Midbrain (tissue), 1 donor: ENCODE data around the gene PAM.

Experiments
- DNase-seq: peaks from one replicate; lab custom pipeline; 2025; lab: John Stamatoyannopoulos, UW

The PAM gene

GRCh38 chr5:102815084-102815483, 60.0 kb downstream of the PAM start:
- no peak for DNase-seq

- DNase-seq: no peak
Measured at GRCh38 chr5:102815540-102816332, 60.6 kb downstream of the PAM start.

- no peak for DNase-seq
Measured at GRCh38 chr5:102818345-102818744, 63.2 kb downstream of the PAM start.

DNA sequence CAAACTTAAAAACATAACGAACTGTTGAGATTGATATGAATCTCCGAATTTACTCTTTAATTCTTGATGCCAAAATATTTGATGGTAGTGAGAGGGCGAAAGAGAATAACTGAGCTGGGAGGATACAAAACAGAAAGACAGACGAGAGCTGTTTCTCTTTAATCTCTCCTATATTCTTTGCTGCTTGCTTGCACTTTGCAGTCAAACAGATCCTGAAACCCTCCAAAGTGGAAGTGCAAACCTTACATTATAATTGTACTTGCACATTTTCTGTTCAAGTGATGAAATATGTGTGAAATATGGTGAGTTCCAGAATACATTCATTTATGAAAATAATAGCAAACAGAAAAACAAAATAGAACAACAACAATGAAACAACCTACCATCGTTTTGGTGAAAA, 63.8 kb downstream of the PAM start:
- no peak for DNase-seq

GRCh38 chr5:102819634-102820033, 64.5 kb downstream of the PAM start:
- no peak for DNase-seq

- DNase-seq: no peak
Measured at GRCh38 chr5:102823441-102823874, 68.4 kb downstream of the PAM start.

- DNase-seq: no peak
Measured at GRCh38 chr5:102826629-102827028, 71.5 kb downstream of the PAM start.

DNA sequence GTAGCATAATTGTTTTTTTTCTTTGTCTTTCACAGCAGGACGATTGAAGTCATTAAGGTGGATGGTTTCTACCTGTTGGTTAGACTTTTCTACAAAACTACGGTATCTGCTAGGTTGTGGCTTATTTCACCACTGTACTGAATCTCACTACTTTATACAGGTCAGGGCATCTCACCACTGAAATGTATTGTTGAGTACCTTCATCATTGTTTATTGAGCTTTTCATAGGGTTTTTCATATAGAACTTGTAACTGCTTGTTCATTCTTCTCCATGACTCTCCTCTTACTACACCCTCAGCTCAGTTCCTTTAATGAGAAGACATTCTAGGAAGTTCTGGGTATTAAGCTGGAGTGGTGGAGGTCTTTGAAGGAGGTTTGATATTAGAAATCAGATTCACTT, 75.1 kb downstream of the PAM start:
- DNase-seq: no peak

GRCh38 chr5:102832445-102832844, 77.3 kb downstream of the PAM start:
- no peak for DNase-seq

GRCh38 chr5:102833146-102833545, 78.0 kb downstream of the PAM start:
- no peak for DNase-seq

GRCh38 chr5:102834438-102834964, 79.4 kb downstream of the PAM start:
- DNase-seq: no peak

- no peak for DNase-seq
Measured at GRCh38 chr5:102835717-102836116, 80.6 kb downstream of the PAM start.

DNA sequence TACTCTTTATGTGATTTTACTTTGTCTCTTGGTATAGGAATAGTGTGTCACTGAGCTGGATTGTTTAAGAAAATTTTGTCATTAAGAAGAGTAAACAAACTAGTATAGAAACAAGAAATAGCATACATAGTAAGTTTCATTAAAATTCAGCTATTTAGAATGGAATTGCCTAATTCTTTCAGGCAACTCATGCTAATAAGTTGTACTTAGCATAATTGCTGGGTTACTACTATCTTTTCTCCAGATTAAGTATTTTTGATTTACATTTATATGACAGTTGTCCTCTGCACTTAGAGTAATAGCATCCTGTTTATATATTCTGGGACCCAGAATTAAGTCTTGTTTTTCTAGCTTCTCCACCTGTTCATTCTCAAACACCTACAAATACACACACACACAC, 85.9 kb downstream of the PAM start:
- DNase-seq: no peak

DNA sequence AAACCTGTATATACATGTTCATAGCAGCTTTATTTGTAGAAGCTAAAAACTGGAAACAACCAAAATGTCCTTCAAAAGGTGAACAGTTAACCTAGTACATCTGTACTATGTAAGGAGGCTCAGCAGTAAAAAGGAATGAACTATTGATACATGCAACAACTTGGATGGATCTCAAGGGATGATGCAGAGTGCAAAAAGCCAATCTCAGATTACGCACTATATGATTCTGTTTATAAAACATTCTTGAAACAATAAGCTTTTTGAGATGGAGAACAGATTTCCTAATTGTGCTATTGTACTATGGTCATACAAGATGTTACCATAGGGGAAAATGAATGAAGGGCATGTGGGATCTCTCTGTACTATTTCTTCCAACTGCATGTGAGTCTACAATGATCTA, 88.9 kb downstream of the PAM start:
- DNase-seq: no peak

DNA sequence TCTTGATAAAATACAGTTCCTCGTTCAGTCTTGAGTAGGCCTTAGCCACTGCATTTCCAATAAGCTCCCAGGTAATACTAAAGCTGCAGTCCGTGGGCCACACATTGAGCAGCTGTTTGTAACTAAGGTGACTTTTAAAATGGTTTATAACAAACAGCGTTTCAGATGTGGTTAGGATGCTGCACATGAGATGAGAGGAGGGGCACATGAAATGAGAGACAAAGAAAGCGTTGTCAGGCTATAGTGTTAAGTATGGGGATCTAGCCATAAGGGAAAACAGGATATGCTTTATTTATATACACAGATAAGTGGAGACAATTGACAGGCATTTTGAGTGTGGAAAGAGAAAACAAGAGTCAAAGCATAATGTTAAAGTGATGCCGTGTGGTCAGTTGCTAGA, 89.9 kb downstream of the PAM start:
- no peak for DNase-seq

- no peak for DNase-seq
Measured at GRCh38 chr5:102850503-102850902, 95.4 kb downstream of the PAM start.

GRCh38 chr5:102853680-102854079, 98.6 kb downstream of the PAM start:
- DNase-seq: no peak

GRCh38 chr5:102855681-102856388, 100.7 kb downstream of the PAM start:
- no peak for DNase-seq

DNA sequence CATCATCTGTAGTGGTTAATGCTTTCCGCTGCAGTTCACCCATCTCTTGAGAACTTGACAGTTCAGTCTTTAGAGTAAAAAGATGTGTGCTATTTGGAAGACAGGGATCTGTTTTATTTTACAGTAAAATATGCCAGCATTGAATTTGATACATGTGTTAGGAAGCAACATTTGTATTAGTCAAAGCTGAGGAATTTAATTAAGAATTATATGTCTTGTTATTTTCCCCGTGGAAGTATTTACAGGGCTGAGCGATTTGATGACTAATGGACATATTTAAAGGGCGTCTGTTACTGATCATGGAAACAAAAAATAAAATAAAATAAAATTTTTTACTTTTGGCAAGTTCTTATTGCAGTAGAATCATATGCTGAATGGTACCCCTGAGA, 101.3 kb downstream of the PAM start:
- no peak for DNase-seq

- no peak for DNase-seq
Measured at GRCh38 chr5:102857076-102857818, 102.1 kb downstream of the PAM start.

DNA sequence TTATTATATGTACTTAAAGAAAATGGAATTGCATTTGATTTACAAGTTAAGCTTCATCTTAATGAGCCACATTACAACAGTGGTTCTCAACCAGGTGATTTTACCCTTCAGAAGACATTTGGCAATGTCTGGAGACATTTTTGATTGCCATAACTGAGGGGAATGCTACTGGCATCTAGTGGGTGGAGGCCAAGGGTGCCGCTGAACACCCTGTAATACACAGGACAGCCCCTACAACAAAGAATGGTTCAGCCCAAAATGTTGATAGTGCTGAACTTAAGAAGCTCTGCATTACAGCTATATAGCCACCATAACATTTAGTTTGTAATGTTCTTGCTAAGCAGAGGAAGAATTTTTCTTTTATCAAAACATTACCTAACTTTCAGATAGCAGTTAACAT, 103.1 kb downstream of the PAM start:
- DNase-seq: no peak

DNA sequence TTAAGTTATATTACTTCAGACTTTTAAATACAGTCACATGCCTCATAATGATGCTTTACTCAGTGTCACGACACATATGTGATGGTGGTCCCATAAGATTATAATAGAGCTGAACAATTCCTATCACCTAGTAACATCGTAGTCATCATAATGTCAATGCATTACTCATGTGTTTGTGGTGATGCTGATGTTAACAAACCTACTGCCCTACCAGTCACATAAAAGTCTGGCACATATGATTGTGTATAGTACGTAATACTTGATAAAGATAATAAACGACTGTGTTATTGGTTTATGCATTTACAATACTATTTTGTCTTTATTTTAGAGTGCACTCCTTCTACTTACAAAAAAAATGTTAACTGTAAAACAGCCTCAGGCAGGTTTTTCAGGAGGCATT, 103.7 kb downstream of the PAM start:
- DNase-seq: no peak

DNA sequence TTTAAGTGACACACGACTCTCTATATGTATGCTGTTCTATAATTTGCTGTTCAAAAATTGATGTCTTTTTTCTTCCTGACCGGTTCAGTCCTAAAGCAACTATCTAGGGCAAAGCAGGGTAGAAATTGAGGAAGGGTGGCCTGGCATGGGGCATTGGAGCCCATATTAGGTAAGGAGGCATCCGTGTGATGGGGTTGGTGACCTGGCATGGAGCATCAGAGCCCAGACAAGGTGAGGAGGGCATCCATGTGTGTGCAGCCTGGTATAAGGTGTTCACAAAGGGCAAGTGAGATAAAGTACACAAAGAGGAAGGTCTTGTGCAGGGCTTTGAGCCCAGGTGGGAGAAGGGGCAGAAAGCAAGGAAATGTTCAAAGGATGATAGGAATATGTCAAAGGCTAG, 104.9 kb downstream of the PAM start:
- no peak for DNase-seq
